Neural cell (in vitro differentiated cells): ENCODE data around the gene CD2AP.

Source experiments
- CTCF ChIP-seq: fragments of 450-650 bp; IDR thresholded peaks from 2 replicates; pipeline ENCODE4 v1.5.1; 2014; ENCODE audit warnings: antibody characterized with exemption, mild to moderate bottlenecking, moderate library complexity; ENCODE audit not compliant: poor library complexity, severe bottlenecking
- SMC3 ChIP-seq: fragments of 450-650 bp; conservative IDR thresholded peaks from 2 replicates; pipeline ENCODE4 v1.6.1; 2014; ENCODE audit warnings: antibody characterized with exemption, mild to moderate bottlenecking, moderate library complexity; ENCODE audit not compliant: poor library complexity

- TF ChIP-seq CTCF = no peak
- no peak for TF ChIP-seq SMC3
These were observed 4.2 kb downstream of the CD2AP start for GRCh38 chr6:47481806-47482205.
